Activated CD8-positive, alpha-beta memory T cell treated with anti-CD3 and anti-CD28 coated beads, Interleukin-2, amount 50 U/mL, for 48 hours (primary cell): Measurements from ENCODE around the gene SUSD6.
"Not testable (repeated sequence)": the region's sequence is repeated elsewhere in the genome, so short reads cannot be mapped to it uniquely, and the experiment has no call there.

Experiments
- DNase-seq: peaks from one replicate; pipeline ENCODE4 v3.0.0-alpha.2; 2020

Gene SUSD6

DNA sequence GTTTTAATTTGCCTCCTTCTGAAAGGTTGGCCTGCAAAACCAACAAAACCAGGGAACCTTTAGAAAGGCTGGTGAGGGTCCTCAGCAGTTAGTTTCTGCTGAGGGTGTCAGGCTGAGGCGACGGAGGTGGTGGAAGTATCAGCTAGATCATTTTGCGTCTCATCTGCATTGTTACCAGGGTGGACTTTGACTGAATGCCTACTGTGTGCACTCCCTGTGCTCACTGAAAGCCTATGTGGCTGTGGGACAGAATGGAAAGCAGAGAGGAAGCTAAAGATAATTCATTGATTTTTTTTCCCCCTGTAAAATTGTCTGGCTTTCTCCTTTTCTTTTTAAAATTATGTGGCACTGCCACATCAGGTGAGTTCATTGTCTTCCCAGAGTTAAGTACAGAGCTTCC is 87.2 kb downstream of the SUSD6 start:
- no peak for DNase-seq

DNA sequence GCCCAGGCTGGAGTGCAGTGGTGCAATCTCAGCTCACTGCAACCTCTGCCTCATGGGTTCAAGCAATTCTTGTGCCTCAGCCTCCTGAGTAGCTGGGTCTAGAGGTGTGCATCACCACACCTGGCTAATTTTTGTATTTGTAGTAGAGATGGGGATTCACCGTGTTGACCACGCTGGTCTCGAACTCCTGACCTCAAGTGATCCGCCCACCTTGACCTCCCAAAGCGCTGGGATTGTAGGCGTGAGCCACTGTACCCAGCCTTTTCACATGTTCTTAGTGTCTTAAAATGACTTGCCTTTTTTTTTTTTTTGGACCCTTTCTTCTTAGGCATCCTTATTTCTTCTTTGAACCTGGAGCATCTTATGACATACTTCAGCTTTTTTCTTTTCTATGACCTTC is 87.8 kb downstream of the SUSD6 start:
- not testable (repeated sequence) for DNase-seq

DNA sequence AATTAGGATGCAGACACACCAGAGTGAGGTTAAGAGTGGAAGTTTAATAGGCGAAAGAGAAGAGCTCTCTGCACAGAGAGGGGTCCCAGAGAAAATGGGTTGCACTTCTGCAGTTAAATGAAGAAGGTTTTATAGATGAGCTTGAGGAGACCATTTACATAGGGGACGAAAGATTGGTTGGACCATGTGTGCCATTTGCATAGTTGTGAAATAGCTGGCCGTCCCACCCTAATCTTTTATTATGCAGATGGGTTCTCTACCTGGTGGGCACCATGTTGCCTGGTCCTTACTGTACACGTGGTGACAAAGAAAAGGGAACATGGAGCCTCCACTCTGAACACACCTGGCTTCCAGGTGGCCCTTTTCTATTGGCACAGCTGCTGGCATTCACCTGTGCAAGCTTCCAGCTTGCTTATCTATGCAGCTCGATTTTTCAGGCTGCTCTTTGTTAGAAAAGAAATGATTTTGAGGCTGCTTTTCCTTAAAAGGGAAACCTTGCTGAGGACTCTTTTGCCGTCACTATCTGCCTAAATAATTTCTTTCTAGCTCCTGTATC is 88.4 kb downstream of the SUSD6 start:
- no peak for DNase-seq

DNA sequence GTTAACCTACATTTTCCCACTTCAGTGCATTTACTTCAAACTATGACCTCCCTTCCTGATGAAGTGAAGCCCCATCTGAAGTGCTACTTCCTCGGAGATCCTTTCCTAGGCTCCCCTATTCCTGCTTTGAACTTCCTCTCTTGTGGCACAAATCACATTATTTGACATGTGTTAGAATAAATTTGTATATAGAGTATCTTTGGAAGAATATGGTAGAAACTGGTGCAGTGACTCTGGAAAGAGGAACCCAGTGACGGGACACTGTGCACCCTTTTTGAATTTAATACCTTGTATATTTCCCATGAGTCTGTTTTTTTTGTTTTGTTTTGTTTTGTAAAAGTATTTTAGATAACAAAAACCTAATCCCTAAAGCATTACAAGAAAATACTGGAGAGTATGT is 89.2 kb downstream of the SUSD6 start:
- no peak for DNase-seq

DNA sequence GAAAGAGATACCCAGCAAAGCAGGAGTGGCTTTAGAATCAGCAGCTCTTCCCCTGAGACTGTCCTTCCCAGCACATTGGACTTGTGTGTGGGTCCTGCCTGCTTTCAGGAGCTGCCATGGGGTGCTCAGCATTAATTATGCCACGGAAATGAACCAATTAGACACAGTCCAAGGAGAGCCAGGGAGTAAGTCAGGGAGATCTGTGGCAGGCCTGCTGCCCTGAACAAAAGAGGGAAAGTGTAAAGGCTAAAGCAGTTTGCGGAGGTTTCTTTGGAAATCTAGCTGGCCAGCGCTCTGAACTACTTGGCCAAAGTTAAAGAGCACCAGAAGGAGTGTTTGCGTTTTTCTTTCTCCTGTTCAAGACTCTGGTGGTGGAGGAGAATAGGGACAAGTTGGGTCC is 89.9 kb downstream of the SUSD6 start:
- no peak for DNase-seq

DNA sequence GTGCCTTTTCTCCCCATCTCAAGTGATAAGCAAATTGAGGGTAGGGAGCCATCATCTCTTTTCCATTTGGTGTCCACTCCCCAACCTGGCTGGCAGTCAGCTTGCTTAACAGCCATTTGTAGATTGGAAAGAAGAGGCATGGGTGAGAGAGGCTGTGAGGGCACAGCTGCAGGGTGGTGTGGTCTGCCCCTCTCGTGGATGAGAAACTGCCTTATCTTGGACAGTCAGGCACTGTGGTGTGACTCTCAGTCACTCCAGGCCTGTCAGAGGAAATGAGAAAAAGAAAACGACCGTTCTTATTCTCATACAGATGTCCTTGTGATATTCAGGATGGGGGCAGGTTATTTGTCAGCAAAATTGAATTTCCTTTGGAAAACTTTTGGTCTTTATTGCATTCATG is 90.5 kb downstream of the SUSD6 start:
- DNase-seq, result no peak

DNA sequence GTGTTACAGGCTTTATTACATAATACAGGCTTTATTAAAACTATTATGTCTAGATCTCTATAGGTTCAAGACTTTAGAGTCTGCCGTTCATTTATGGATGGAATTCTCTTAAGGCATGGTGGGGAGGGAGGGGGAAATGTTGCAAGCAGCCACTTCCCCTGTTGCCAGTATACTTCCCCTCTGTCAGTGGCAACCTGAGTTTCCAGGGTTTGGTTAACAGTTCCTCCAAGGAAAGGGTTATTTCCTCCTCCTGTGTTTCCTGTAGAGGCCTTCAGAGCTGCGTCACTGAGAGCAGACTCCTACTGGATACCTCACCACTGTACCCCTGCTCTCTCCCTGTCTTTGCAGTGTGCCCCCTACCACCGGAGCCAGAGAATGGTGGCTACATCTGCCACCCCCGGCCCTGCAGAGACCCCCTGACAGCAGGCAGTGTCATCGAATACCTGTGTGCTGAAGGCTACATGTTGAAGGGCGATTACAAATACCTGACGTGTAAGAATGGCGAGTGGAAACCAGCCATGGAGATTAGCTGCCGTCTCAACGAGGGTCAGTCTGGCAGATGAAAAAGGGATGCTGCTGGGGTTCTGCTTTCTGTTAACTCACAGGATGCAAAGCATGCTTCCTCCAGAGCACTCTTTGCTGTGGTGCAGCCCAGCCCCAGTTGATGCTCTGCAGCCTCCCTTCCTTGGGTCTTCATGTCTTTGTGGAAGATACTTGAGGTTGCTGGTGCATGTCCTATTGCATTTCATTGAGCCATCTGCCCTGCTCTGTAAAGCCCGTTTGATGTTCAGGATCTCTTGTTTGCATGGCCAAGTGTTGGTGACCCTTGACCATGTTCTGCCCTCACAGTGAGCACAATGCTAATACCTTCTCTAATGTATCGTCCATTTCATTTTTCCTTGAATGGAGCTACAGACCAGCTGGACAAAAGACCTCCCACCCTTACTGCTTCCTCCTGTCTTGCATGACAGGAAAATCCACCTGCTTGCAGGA is 91.9 kb downstream of the SUSD6 start:
- DNase-seq, result no peak

DNA sequence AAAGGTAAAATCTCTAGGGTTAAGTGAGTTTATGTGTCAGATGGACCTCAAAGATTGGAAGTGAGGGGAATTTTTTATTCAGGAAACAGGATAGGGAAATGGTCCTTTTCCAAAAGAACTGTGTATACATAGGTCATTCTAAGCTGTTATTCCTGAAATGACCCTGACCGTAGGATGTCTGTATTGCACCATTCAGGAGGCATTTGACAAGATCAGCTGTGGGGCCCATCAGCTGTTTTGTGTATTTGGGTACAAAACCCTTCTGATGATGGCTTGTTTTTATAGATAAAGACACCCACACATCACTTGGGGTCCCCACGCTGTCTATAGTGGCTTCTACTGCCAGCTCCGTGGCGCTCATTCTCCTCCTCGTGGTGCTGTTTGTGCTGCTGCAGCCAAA is 92.9 kb downstream of the SUSD6 start:
- DNase-seq, result no peak

DNA sequence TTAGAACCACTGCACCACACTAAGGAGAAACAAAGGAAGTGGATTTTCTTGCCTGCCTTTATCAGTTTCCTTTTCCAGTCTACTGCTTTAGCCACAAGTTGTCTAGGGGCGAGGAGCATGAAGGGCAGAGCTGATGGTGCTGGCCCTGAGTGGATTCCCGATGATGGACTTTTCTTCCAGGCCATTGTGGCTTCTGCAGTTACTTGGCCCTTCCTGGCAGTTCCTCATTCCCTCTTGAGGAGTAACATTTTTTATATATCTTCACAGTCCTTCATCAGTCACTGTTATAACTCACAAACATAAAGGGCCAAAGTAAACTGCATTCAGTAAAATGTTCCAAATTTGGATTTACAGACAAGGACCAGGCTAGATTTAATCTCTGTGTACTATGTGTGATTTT is 94.3 kb downstream of the SUSD6 start:
- no peak for DNase-seq

DNA sequence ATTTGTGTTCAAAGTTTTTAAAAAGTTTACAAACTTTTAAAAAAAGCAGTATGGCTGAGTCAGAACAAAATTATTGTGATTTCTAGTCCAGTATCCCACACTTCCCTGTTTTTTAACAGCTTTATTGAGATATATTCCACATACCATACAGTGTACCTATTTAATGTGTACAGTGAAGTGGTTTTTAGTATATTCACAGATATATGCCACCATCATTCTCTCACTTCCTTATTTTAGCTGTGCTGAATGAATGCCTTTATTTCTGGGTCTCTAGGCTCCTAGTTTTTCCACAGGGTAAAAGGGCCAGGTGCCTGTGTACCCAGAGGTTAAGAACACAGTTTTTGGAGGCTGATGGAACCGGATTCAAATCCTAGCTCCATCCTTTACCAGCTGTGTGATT is 96.7 kb downstream of the SUSD6 start:
- DNase-seq, result no peak

DNA sequence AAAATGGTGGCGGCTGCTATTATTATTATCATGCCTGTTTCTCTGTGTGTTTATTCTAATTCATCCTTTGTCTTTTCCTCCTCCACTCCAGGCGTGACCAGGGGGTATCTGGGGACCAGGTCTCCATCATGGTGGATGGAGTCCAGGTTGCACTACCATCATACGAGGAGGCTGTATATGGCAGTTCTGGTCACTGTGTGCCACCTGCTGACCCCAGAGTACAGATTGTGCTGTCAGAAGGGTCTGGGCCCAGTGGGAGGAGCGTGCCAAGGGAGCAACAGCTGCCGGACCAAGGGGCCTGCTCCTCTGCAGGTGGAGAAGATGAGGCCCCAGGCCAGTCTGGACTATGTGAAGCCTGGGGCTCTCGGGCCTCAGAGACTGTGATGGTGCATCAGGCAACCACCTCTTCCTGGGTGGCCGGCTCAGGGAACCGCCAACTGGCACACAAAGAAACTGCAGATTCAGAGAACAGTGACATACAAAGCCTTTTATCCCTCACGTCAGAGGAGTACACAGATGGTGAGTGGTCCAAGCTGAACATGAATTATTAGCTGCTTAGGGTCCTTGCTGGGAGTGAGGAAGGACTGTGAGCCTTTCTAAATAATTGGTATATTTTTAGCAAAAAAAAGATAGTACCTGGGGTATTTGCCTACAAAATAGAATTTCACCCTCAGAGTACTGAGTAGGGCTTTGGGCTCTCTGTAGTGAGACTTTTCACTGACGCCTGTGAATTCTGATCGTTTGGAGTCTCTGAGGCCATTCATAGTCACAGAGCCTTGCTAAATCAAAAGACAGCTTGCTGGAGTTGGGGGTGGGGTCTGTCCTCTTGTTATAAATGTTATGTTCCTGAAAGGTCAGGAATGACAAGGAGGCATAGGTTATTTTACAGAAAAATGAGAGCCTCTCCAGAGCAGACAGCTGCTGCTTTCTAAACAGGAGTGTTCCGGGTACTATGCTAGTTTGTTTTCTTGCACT is 97.5 kb downstream of the SUSD6 start:
- DNase-seq, result no peak

DNA sequence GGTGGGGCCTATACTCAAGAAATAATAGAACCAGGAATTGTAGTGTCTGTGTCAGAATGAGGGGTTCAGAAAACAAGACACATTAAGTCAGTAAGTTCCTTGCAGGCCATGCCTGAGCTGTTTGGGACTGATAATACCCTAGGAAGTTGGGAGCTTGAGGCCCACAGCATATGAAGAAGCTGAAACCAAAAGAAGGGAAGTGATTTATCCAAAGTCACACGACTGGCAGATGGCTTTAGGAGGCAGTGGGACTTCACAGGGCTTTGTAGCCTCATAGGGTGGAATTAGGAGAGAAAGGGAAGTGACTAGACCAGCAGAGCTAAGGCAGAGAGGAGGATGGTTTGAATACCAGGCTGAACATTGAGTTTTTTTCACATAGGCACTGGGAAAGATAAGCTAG is 99.0 kb downstream of the SUSD6 start:
- no peak for DNase-seq

DNA sequence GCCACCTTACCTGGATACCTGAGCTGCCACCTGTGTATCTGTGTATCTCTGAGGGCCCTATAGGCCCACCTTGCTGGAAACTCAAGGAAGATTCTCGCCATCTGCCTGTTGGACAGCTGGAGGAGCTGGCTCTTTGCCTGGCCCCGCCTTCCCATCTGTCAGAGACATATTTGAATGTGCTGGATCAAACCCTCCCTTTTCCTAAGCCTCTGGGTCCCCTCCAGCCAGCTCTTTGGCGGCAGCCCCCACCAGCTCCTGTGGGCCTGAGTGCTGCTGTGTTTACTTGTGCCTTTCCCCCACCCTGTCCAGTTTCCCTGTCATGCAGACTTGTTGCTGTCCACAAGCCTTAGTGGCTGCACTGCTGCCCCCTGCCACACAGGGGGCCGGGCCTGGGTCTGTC is 99.7 kb downstream of the SUSD6 start:
- DNase-seq, result no peak

DNA sequence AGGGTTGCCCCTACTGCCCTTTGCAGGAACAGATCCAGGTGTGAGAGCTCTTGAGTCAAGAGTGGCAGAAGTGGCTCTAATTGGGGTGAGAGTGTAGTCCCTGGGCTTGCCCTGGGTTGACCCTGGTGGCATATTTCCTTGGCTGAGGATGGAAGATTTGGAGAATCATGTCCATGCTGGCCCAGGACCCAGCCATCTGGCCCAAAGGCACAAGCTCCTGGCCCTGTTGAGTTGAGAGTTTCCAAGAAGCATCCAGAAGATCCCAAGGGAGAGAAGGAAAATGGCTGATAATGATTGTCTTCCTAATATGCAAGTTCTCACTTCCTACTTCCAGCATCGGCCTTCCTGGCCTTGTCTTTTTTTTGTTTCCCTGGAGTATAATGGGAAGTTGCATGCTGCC is 100.1 kb downstream of the SUSD6 start:
- no peak for DNase-seq

DNA sequence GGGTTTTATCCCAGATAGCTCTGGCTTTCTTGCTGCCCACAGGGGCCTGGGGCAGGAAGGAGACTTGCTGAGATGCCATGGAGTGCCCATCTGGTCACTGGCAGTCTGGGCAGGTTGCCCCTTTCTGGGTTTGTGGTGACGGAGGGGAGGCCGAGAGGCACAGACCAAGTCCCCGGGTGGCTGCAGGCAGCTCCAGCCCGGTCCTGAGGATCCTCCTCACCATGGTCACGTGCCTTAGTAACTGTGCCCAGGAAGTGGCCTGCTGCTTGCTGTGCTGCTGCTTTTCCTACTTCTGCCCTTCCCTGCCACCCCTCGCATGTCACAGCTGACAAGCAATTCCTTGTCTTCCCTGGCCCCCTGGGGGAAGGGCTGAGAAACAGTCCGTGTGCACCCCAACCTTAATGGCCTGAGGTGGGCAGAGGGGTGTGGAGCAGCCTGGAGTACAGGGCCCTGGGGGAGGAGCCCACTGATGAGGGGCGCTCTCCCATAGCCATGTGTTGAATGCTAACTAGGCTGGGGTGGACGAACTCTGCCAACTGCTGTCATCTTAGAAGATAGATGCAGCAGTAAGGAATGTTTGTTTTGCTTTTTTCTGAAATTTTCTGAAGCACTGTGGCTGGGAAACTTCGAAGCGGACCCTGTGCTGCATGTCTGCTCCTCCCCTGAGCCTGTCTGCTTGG is 100.6 kb downstream of the SUSD6 start:
- no peak for DNase-seq

DNA sequence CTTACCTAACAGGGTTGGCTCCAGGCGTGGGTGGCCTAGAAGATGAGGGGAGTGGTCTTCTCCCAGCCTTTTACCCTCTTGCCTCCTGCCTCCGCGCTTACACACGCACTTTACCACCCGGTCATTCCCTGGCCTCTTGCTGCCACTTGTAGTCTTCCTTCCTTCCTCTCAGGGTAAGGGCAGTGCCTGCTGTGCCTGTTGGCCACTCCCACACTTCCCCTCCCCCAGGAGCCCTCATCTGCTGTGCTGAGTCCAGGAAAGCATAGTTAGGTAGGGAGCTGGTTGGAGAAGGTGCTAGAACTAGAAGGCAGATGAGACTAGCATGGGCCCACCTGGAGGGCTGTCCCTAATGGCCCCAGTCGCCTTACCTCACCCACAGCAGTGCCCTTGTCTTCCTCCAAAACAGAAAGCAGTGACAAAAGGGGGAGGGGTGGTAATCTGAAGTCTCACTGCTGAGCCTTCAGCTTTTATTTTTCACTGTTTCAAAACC is 101.2 kb downstream of the SUSD6 start:
- DNase-seq, result no peak

DNA sequence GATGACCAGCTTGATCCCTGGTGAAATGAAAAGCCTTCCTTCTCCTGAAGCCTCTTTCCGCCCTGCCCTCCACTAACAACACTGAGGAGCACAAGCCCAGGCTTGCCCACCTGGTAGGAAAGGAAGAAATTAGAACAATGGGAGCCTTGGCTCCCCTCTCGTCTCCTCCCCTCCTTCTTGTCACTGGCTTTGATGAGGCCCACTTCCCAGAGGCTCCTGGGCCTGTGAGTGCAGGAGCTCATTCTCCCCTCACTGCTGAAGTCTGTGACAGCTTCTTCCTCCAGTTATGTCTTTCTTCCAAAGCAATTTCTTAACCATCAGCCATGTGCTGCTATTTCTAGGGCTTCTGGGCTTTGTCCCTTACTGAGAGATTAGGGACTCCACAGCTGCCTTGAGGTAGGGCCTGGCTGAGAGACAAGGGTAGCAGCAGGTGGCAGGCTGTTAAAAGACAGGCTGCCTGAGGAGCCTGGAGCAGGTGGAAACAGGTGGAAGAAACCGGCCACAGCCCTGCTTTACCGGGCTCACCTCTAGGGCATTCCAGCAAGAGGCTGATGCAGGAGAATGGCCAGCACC is 101.9 kb downstream of the SUSD6 start:
- DNase-seq, result no peak

DNA sequence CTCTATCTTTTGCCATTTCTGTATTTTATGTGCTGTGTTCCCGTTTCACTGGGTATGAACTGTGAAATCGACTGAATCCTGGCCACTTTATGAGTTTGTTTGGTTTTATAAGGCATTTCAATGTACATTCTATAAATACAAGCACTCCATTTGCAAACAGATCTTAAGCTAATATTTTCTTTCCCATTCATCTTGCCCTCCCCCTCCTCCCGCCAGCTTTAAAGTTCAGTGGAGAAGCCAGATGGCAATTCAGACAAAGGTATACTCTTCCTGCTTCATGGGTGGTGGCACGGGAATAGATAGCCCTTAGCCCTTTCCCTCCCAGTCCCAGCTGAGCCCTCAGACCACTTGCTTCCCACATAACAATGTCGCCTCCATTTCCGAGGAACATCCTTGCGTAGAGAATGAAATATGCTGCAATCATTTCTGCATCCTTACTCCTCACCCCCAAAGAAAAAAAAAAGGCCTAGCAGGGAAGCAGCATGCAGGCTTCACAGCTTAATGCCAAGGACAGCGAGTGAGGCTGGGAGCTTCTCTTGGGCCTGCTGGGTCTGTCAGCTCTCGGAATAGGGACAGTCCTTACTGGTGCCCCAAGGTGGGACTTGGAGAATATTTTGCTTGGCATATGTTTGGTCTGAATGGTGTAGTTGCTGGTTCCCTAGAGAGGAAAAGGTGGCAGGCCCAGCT is 102.7 kb downstream of the SUSD6 start:
- no peak for DNase-seq

DNA sequence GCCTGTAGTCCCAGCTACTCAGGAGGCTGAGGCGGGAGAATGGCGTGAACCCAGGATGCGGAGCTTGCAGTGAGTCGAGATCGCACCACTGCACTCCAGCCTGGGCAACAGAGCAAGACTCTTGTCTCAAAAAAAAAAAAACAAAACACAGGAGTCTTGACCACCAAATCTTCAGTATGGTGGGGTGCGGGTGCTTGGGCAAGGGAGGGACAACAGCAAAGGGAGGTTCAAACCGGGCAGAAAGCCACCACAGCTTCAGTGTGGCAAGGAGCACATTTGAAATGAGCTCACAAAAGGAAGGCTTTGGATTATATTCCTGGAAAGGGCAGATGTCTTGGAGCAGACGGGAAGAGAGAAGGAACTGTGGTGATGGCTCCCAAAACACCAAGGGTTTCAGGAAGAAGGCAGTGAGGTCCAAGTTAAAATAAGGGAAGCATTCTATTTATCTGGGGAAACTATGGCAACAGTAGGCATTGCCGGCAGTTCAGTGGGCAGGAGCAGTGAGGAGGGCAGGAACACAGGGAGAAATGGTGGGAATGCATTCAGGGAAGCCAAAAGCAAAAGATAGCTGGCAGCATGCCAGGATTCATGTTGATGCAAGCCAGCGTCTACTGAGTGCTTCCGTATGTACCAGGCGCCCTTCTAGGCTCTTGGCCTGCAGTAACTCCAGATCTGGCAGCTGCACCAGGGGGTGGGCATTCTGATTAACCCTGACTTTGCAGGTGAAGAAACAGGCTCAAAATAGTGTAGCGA is 104.5 kb downstream of the SUSD6 start:
- DNase-seq, result no peak

DNA sequence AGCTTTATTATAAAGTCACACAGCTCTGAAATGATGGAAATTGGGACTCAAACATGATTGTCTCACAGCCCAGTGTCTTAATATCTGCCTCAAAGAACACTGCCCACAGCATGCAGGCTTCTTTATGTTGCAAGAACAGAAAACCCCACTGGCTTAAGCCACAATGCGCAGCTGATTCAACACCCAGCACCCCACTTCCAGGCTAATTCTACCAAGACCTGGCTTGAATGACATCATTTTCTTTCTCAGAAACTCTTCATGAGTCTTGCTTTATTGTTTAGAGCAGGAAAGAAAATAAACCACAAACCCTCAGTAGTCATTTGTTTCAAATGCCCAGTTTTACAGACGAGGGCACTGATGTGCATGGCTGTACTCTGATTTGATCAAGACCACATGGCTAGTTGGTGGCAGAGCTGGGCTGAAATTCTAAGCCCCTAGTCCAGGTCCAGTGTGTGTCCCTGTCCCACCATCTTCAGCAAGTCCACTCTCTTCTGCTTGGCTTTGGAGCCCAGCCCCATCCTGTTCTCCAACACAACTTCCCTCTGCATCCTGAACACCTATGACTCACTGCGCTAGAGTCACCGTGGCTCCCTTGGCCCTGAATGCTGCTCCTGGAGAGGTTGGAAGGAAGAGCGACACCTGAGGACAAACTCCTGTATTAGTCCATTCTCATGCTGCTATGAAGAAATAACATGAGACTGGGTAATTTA is 105.2 kb downstream of the SUSD6 start:
- no peak for DNase-seq
